Cardiac fibroblast (primary cell): Measurements from ENCODE around the gene NR3C1.

Experiments used
- DNase-seq, 2 donors: peaks; one replicate each; pipeline versions ENCODE4 v3.0.0 to v3.0.0-alpha.2; 2010; ENCODE audit warnings: low read depth in 2 of 2
- H3K4me3 ChIP-seq, 2 donors: replicated peaks in 1 of 2; 1 replicate in 1 of 2; 2 replicates in 1 of 2; pipeline ENCODE4 v1.5.1; 2011; ENCODE audit warnings: low read depth in 2 of 2, low read length in 2 of 2, mild to moderate bottlenecking in 2 of 2, moderate library complexity in 1 of 2
- TF ChIP-seq, protein P1 (sequence below): IDR thresholded peaks from one replicate; pipeline ENCODE4 v1.5.1; 2011; ENCODE audit warnings: low read depth, mild to moderate bottlenecking, low read length, inconsistent platforms

The NR3C1 gene

DNA sequence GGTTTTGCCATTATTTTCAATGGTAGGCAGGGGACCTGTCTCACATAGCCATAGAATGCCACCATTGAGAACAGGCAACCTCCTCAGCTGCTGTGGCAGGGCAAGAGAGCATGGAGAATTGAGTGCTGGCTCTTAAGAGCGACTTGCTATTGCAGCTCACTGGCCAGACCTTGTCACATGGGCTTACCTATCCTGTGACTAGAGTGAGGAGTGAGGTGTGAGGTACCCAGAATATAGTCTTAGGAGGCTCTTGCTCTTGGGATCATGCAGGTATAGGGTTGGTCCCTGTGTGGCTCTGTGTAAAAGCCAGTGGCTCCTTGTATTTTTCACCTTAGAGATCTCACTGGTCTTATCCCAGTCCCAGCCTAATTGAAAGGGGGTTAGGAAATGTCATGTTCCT lies 39.8 kb upstream of the NR3C1 start:
- TF ChIP-seq, protein P1, sequence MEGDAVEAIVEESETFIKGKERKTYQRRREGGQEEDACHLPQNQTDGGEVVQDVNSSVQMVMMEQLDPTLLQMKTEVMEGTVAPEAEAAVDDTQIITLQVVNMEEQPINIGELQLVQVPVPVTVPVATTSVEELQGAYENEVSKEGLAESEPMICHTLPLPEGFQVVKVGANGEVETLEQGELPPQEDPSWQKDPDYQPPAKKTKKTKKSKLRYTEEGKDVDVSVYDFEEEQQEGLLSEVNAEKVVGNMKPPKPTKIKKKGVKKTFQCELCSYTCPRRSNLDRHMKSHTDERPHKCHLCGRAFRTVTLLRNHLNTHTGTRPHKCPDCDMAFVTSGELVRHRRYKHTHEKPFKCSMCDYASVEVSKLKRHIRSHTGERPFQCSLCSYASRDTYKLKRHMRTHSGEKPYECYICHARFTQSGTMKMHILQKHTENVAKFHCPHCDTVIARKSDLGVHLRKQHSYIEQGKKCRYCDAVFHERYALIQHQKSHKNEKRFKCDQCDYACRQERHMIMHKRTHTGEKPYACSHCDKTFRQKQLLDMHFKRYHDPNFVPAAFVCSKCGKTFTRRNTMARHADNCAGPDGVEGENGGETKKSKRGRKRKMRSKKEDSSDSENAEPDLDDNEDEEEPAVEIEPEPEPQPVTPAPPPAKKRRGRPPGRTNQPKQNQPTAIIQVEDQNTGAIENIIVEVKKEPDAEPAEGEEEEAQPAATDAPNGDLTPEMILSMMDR: no peak
- H3K4me3 ChIP-seq: no peak overlapping the region
- no peak for DNase-seq

DNA sequence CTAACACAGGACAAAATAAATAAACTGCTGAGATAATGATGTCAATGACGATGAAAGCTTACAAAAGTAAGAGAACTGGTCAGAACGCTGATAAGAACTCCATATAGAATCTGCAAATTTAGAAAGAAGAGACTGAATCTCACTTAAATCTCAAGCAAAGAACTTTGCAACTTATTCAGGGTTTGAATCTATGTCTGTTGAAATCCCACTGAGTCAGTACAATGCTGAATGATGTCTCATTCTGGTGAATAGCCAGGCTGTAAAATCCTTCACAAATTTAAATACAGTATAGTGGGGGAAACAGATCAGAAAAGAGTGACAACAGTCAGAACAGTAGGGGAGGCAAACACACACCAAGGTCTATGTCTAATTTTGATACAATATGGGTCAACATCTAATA lies 38.9 kb upstream of the NR3C1 start:
- peak in 1 of 2 donors; percentile 54 for DNase-seq
- H3K4me3 ChIP-seq: no peak overlapping the region
- TF ChIP-seq, protein P1: no peak

DNA sequence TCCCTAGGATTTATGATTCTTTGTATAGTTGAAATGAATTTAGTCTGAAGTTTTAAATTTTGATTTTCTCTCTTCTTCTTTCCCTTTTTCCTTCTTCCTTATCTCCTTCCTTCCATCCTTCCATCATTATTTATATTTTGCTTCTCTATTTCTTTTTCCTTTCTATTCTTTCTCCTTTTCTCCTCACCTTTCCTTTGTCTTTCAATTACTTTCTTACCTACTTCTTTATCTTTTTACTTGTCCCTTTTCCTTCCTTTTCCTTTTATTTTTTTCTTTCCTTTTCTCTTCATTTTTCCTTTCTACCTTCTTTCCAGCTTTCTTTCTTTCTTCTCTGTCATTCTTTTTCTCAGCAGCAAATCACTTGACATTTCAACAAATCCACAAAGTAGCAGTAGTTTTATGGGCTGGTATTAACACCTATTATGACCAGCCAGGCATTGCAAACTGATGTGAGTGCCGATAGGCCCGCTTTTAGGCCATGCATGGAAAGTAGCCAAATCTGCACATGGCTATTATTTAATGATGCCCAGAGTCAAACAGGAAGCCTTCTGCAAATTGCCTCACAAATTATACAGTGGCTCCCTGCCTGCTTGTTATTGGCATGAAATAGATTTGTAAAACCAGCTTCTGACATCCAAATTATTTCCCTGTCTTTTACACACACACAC lies 37.1 kb upstream of the NR3C1 start:
- TF ChIP-seq, protein P1: no peak
- no peak overlapping the region for H3K4me3 ChIP-seq
- DNase-seq: no peak

DNA sequence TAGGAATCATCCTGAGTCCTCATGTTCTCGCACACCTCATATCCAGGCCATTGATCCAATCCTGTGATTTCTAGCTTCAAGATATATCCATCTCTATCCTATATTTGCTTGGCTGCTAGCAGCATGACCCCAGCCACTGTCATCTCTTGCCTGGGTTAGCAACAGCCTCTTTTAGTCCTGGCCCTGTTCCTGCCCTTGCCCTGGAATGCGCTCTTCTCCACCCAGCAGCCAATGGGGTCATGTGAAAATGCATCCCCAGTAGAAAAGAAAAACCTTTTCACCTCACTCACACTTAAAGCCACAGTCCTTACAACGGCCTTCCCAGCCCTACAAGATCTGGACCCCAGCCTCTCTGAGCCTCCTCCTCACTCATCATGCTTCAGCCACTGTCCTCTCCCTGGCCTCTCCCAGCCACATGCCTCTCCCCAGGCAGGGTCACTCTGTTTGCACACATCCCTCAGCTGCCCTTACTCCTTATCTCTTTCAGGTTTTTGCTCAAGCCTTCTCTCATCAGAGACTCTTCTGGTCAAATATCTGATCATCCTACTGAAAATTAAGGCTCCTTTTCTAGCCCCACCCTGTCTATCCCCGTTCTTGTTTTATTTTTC lies 34.3 kb upstream of the NR3C1 start:
- TF ChIP-seq, protein P1: no peak
- DNase-seq: no peak
- H3K4me3 ChIP-seq: no peak overlapping the region

DNA sequence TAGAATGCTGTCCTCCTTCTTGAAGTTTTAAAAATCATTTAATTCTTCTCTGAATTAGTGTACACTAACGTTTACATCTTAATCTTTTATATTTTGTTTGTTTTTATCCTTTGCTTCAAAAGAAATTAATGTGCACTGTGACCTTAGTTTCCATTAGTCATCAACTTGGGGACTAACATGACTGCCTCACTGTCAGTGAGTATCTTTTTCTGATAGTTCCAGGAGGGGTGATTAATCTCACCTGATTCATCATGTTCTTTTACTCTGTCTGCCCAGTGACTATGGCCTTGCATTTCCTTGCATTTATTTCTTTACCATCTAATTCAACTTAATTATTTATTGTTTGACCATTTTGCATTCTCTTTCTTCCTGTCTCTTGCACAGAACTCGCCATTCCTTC lies 33.4 kb upstream of the NR3C1 start:
- no peak overlapping the region for H3K4me3 ChIP-seq
- peak in 1 of 2 donors; percentile 43 for DNase-seq
- TF ChIP-seq, protein P1: no peak

DNA sequence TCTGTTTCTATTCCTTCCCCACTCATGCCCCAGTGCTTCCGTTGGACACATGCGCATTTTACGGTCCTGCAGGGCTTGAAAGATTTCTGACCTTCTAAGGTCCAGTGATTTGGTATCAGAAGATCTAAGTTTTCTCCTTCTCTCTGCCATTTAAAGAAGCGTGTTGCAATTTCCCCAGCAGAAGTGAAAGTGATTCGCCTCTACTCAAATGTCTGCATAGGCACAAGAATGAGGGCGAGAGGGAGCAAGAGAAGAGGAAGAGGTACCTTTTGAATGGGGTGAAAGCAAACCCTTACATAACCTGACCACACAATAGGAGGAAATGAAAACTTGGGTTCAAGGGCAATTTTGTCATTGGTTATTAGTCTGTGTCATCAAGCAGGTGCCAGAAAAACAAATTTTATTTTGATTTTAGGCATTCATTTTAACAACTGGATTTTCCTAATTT lies 31.7 kb upstream of the NR3C1 start:
- TF ChIP-seq, protein P1: no peak
- DNase-seq: peak; percentile 20 to 38
- H3K4me3 ChIP-seq: peak overlapping the region in 1 of 2 donors; percentile 9
